ENCODE measurements around the gene FAM120C.

FAM120C gene

GRCh38 chrX:54193085-54193821 is 10.2 kb upstream of the FAM120C start:
- no peaks in the 10 kb centered on the region for H4K20me1 ChIP-seq (ENCODE audit: insufficient read depth)
- no peaks in the 10 kb centered on the region for H3K79me2 ChIP-seq (ENCODE audit: insufficient read depth, low read depth)
- H3K9ac ChIP-seq = no peak overlapping the region
- H3K36me3 ChIP-seq (ENCODE audit: insufficient read depth) = no peaks in the 10 kb centered on the region
- H3K27ac ChIP-seq = no peak overlapping the region
- H3K4me3 ChIP-seq (IDR thresholded peaks at IDR 0.05; ENCODE audit: insufficient read depth, low read depth, low read length) = no peak overlapping the region
- no peak overlapping the region for H3K4me2 ChIP-seq
- TF ChIP-seq CTCF (conservative IDR thresholded peaks at IDR 0.05; ENCODE audit: low read depth, low read length) = no peak
- H3K4me1 ChIP-seq (ENCODE audit: low read depth, poor library complexity, severe bottlenecking) = no peaks in the 10 kb centered on the region
- H3K27me3 ChIP-seq (ENCODE audit: insufficient read depth, low read depth) = no peaks in the 10 kb centered on the region
- no peak overlapping the region for H2AFZ ChIP-seq (ENCODE audit: low read depth)

- no peak overlapping the region for H2AFZ ChIP-seq (ENCODE audit: low read depth)
- peaks cover 33% of the 10 kb centered on the region for H3K79me2 ChIP-seq (ENCODE audit: insufficient read depth, low read depth)
- H3K4me2 ChIP-seq = no peak overlapping the region
- no peak for TF ChIP-seq CTCF (conservative IDR thresholded peaks at IDR 0.05; ENCODE audit: low read depth, low read length)
- no peak overlapping the region for H3K27ac ChIP-seq
- no peak overlapping the region for H3K4me3 ChIP-seq (IDR thresholded peaks at IDR 0.05; ENCODE audit: insufficient read depth, low read depth, low read length)
- no peaks in the 10 kb centered on the region for H3K27me3 ChIP-seq (ENCODE audit: insufficient read depth, low read depth)
- no peaks in the 10 kb centered on the region for H3K36me3 ChIP-seq (ENCODE audit: insufficient read depth)
- H3K9ac ChIP-seq = no peak overlapping the region
- H3K4me1 ChIP-seq (ENCODE audit: low read depth, poor library complexity, severe bottlenecking) = peaks cover 23% of the 10 kb centered on the region
- H4K20me1 ChIP-seq (ENCODE audit: insufficient read depth) = no peaks in the 10 kb centered on the region
These were observed 1.4 kb upstream of the FAM120C start for GRCh38 chrX:54184474-54184873.

- Histone ChIP-seq H3K27me3 (ENCODE audit: insufficient read depth, low read depth) (no peaks in the 10 kb centered on the region), H3K9ac (peak overlapping the region; percentile 90), H3K27ac (peak overlapping the region; percentile 76), H3K4me1 (ENCODE audit: low read depth, poor library complexity, severe bottlenecking) (peaks cover 44% of the 10 kb centered on the region), H4K20me1 (ENCODE audit: insufficient read depth) (peaks cover 10% of the 10 kb centered on the region; the same call in 1 of the 2 replicates), H3K36me3 (ENCODE audit: insufficient read depth) (no peaks in the 10 kb centered on the region), H2AFZ (ENCODE audit: low read depth) (peak overlapping the region; percentile 44; the same call in 1 of the 2 replicates), H3K4me2 (peak overlapping the region; percentile 93), H3K4me3 (IDR thresholded peaks at IDR 0.05; ENCODE audit: insufficient read depth, low read depth, low read length) (no peak overlapping the region), H3K79me2 (ENCODE audit: insufficient read depth, low read depth) (peaks cover 53% of the 10 kb centered on the region)
- no peak for TF ChIP-seq CTCF (conservative IDR thresholded peaks at IDR 0.05; ENCODE audit: low read depth, low read length)
These were observed 725 bp downstream of the FAM120C start for GRCh38 chrX:54182194-54182863.

GRCh38 chrX:54181202-54181953 is 1.7 kb downstream of the FAM120C start:
- H3K36me3 ChIP-seq (ENCODE audit: insufficient read depth) = no peaks in the 10 kb centered on the region

More at GRCh38 chrX:54181202-54181953, 1.7 kb downstream of the FAM120C start:
- Histone ChIP-seq H2AFZ (ENCODE audit: low read depth) (no peak overlapping the region), H3K27me3 (ENCODE audit: insufficient read depth, low read depth) (no peaks in the 10 kb centered on the region), H3K4me1 (ENCODE audit: low read depth, poor library complexity, severe bottlenecking) (peaks cover 44% of the 10 kb centered on the region), H3K79me2 (ENCODE audit: insufficient read depth, low read depth) (peaks cover 62% of the 10 kb centered on the region), H3K4me2 (peak overlapping the region; percentile 93), H3K4me3 (IDR thresholded peaks at IDR 0.05; ENCODE audit: insufficient read depth, low read depth, low read length) (no peak overlapping the region), H3K27ac (no peak overlapping the region), H4K20me1 (ENCODE audit: insufficient read depth) (peaks cover 10% of the 10 kb centered on the region; the same call in 1 of the 2 replicates), H3K9ac (no peak overlapping the region)
- TF ChIP-seq CTCF (conservative IDR thresholded peaks at IDR 0.05; ENCODE audit: low read depth, low read length) = no peak

Data from KMS-11 (cell line).